ENCODE results near the gene ZNF665. TPM values are rescaled to one million over a fixed set of nuclear protein-coding genes. Genes with fewer than 3 reads are reported as not detected.

Gene ZNF665
- polyA plus RNA-seq, 1 experiment: 3.0 TPM

- CTCF ChIA-PET: no interaction called here
- no peak for TF ChIP-seq CTCF (IDR thresholded peaks at IDR 0.05; ENCODE audit: insufficient read depth, low read depth, low read length)
- DNase-seq (ENCODE audit: low read depth): no peak
Measured at GRCh38 chr19:53183146-53183764, 9.9 kb downstream of the ZNF665 start.

GRCh38 chr19:53182202-53182601, 11.0 kb downstream of the ZNF665 start:
- ChIA-PET POLR2A (no interaction called here), CTCF (interaction anchor here (0.7 to 1.3 kb wide), 2 partner anchors 8 to 13 kb away, joined by 4 to 6 read pairs; no protein-coding TSS in a partner anchor)
- H3K4me3 ChIP-seq (ENCODE audit: low read depth, low read length): no peak overlapping the region
- DNase-seq (ENCODE audit: low read depth): no peak
- TF ChIP-seq CTCF (IDR thresholded peaks at IDR 0.05; ENCODE audit: insufficient read depth, low read depth, low read length): no peak
- H3K36me3 ChIP-seq (ENCODE audit: control insufficient read depth, insufficient read depth, low read length): peaks cover 1% of the 10 kb centered on the region; the same call in 1 of the 2 replicates
- H3K27me3 ChIP-seq (ENCODE audit: control insufficient read depth, insufficient read depth, low read length): no peaks in the 10 kb centered on the region

More at GRCh38 chr19:53183146-53183764, 9.9 kb downstream of the ZNF665 start:
- Histone ChIP-seq H3K4me3 (ENCODE audit: low read depth, low read length) (no peak overlapping the region), H3K27me3 (ENCODE audit: control insufficient read depth, insufficient read depth, low read length) (no peaks in the 10 kb centered on the region), H3K36me3 (ENCODE audit: control insufficient read depth, insufficient read depth, low read length) (peaks cover 1% of the 10 kb centered on the region; the same call in 1 of the 2 replicates)
- POLR2A ChIA-PET: no interaction called here

- H3K4me3 ChIP-seq (ENCODE audit: low read depth, low read length): no peak overlapping the region
- ChIA-PET POLR2A (no interaction called here), CTCF (no interaction called here)
- no peak for DNase-seq (ENCODE audit: low read depth)
- no peak for TF ChIP-seq CTCF (IDR thresholded peaks at IDR 0.05; ENCODE audit: insufficient read depth, low read depth, low read length)
- no peaks in the 10 kb centered on the region for H3K27me3 ChIP-seq (ENCODE audit: control insufficient read depth, insufficient read depth, low read length)
- peaks cover 1% of the 10 kb centered on the region; the same call in 1 of the 2 replicates for H3K36me3 ChIP-seq (ENCODE audit: control insufficient read depth, insufficient read depth, low read length)
Measured at GRCh38 chr19:53177986-53178385, 15.2 kb downstream of the ZNF665 start.

- H3K27me3 ChIP-seq (ENCODE audit: control insufficient read depth, insufficient read depth, low read length): no peaks in the 10 kb centered on the region
- TF ChIP-seq CTCF (IDR thresholded peaks at IDR 0.05; ENCODE audit: insufficient read depth, low read depth, low read length): no peak
- CTCF ChIA-PET: no interaction called here
- DNase-seq (ENCODE audit: low read depth): no peak
- POLR2A ChIA-PET: no interaction called here
- no peak overlapping the region for H3K4me3 ChIP-seq (ENCODE audit: low read depth, low read length)
- H3K36me3 ChIP-seq (ENCODE audit: control insufficient read depth, insufficient read depth, low read length): no peaks in the 10 kb centered on the region
Measured at GRCh38 chr19:53172889-53173288, 20.3 kb downstream of the ZNF665 start.

GRCh38 chr19:53165691-53166091, 27.5 kb downstream of the ZNF665 start:
- Histone ChIP-seq H3K36me3 (ENCODE audit: control insufficient read depth, insufficient read depth, low read length) (no peaks in the 10 kb centered on the region), H3K4me3 (ENCODE audit: low read depth, low read length) (no peak overlapping the region), H3K27me3 (ENCODE audit: control insufficient read depth, insufficient read depth, low read length) (no peaks in the 10 kb centered on the region)
- DNase-seq (ENCODE audit: low read depth): no peak
- ChIA-PET CTCF (no interaction called here), POLR2A (no interaction called here)
- TF ChIP-seq CTCF (IDR thresholded peaks at IDR 0.05; ENCODE audit: insufficient read depth, low read depth, low read length): no peak

Data from BJ (cell line).